GM23338 (cell line): ENCODE measurements around the gene SLC25A22.

Experiments used
- CREB1 ChIP-seq: fragments of 250-450 bp; sonication (Bioruptor Pico); IDR thresholded peaks from 2 replicates; pipeline ENCODE4 v1.5.0; 2020; ENCODE audit warnings: low read depth, mild to moderate bottlenecking, moderate library complexity
- CTCF ChIP-seq, 2 experiments: fragments of 200-600 bp in 1 of 2; sonication (generic) in 1 of 2; conservative IDR thresholded peaks; 2 replicates each; pipeline versions ENCODE4 v1.5.1 to v1.6.1; 2016 to 2017; ENCODE audit warnings: antibody characterized with exemption in 2 of 2, low read depth in 2 of 2, mild to moderate bottlenecking in 2 of 2, moderate library complexity in 1 of 2
- ETS1 ChIP-seq: IDR thresholded peaks from 2 replicates; pipeline ENCODE4 v1.6.1; 2016; ENCODE audit warnings: antibody characterized with exemption
- EZH2 ChIP-seq: fragments of 200-600 bp; sonication (generic); IDR thresholded peaks from one replicate; pipeline ENCODE4 v1.8.0; 2017; ENCODE audit warnings: antibody characterized with exemption, mild to moderate bottlenecking, low read depth; ENCODE audit not compliant: unreplicated experiment
- EZH2phosphoT487 ChIP-seq: fragments of 200-600 bp; sonication (generic); IDR thresholded peaks from one replicate; pipeline ENCODE4 v1.8.1; 2018; ENCODE audit warnings: antibody characterized with exemption; ENCODE audit not compliant: unreplicated experiment
- POLR2AphosphoS5 ChIP-seq: IDR thresholded peaks from 2 replicates; pipeline ENCODE4 v1.6.1; 2016; ENCODE audit warnings: antibody characterized with exemption, low read depth
- REST ChIP-seq: IDR thresholded peaks from one replicate; pipeline ENCODE4 v1.6.1; 2018; ENCODE audit warnings: antibody characterized with exemption; ENCODE audit not compliant: unreplicated experiment
- ZNF114 ChIP-seq: fragments of 250-450 bp; sonication (Bioruptor Pico); IDR thresholded peaks from 2 replicates; pipeline ENCODE4 v1.5.0; 2020; ENCODE audit warnings: mild to moderate bottlenecking, moderate library complexity
- ZNF331 ChIP-seq: fragments of 250-450 bp; sonication (Bioruptor Pico); IDR thresholded peaks from 2 replicates; pipeline ENCODE4 v1.5.0; 2020; ENCODE audit warnings: low read depth, mild to moderate bottlenecking, moderate library complexity
- ZNF462 ChIP-seq: fragments of 250-450 bp; sonication (Bioruptor Pico); IDR thresholded peaks from 2 replicates; pipeline ENCODE4 v1.5.0; 2020; ENCODE audit warnings: mild to moderate bottlenecking, moderate library complexity

- TF ChIP-seq CTCF (conservative IDR thresholded peaks at IDR 0.05; ENCODE audit: low read depth in 2 of 2) = no peak
- TF ChIP-seq POLR2AphosphoS5 = 0 out of 2 replicates have a peak, but pooled peaks have one; percentile 2
- TF ChIP-seq CREB1 (CRISPR knock-in tag) = no peak
- TF ChIP-seq ZNF331 (CRISPR knock-in tag) = no peak
- TF ChIP-seq EZH2 = no peak
- TF ChIP-seq REST = no peak
- no peak for TF ChIP-seq ZNF114 (CRISPR knock-in tag)
- TF ChIP-seq EZH2phosphoT487 = no peak
- no peak for TF ChIP-seq ETS1
- no peak for TF ChIP-seq ZNF462 (CRISPR knock-in tag)
Observed at GRCh38 chr11:839280-839623, 41.2 kb upstream of the SLC25A22 start.
